Measurements from ENCODE around the gene TRMT6. TPM values are rescaled to one million over a fixed set of nuclear protein-coding genes. Genes with fewer than 3 reads are reported as not detected.

TRMT6 gene
- total and polyA plus RNA-seq, 9 of the 15 experiments (the other 6 are each of a cell fraction or from before 2014, with no cell fraction given) = 10.6 to 21.3 (median 15.6) TPM

GRCh38 chr20:5933802-5934436 is 16.4 kb downstream of the TRMT6 start:
- intact Hi-C loops (cut with micrococcal nuclease) (loop anchor here (1.0 kb wide), 1 partner anchor 405 kb away; no protein-coding TSS in a partner anchor), in situ Hi-C loops (cut with MboI) (loop anchor here (5.0 kb wide), 1 partner anchor 407 kb away; no protein-coding TSS in a partner anchor)
- Histone ChIP-seq H3K4me1 (replicated peaks in 1 of 2; ENCODE audit: control insufficient read depth in 2 of 2, insufficient read depth in 2 of 2, low read length in 2 of 2) (no peaks in the 10 kb centered on the region), H3K27me3 (ENCODE audit: control insufficient read depth in 2 of 2, insufficient read depth in 2 of 2, low read length in 2 of 2) (no peaks in the 10 kb centered on the region), H3K27ac (ENCODE audit: extremely low read depth, low read depth, low read length) (no peak overlapping the region), H3K9me3 (replicated peaks; ENCODE audit: control insufficient read depth, insufficient read depth, low read depth, low read length) (no peaks in the 10 kb centered on the region), H3K9me1 (ENCODE audit: control insufficient read depth, insufficient read depth, low read length) (no peaks in the 10 kb centered on the region), H2AFZ (ENCODE audit: low read depth, low read length) (no peak overlapping the region), H3K4me3 (no peak overlapping the region), H3K4me2 (ENCODE audit: insufficient read depth, low read length) (no peak overlapping the region; the same call in 1 of the 2 replicates), H3K79me2 (ENCODE audit: control insufficient read depth, insufficient read depth, low read length) (no peaks in the 10 kb centered on the region), H3K36me3 (ENCODE audit: control insufficient read depth, insufficient read depth, low read length) (peaks cover 9% of the 10 kb centered on the region; the same call in 1 of the 3 replicates), H3K9ac (ENCODE audit: insufficient read depth in 1 of 2, low read depth in 2 of 2, low read length in 2 of 2) (no peak overlapping the region), H4K20me1 (replicated peaks; ENCODE audit: control insufficient read depth, insufficient read depth, low read length) (no peaks in the 10 kb centered on the region)
- ATAC-seq (peak; percentile 80), DNase-seq (ENCODE audit: extremely low read depth in 1 of 4, low spot score in 3 of 4) (peak in 2 of 4 experiments; percentile 12 to 21), FAIRE-seq (no peak)
- TF ChIP-seq TFAM (CRISPR knock-in tag; conservative IDR thresholded peaks at IDR 0.05) (no peak), STAG1 (CRISPR knock-in tag; IDR thresholded peaks at IDR 0.05; ENCODE audit: borderline replicate concordance) (peak; percentile 15; the same call in 1 of the 2 replicates), RAD21 (CRISPR knock-in tag; conservative IDR thresholded peaks at IDR 0.05 in 1 of 2, IDR thresholded peaks at IDR 0.05 in 1 of 2) (peak in 1 of 2 experiments; percentile 56; a peak in 3 of 4 replicates), FOXJ3 (CRISPR knock-in tag; IDR thresholded peaks at IDR 0.05) (no peak), SMC3 (conservative IDR thresholded peaks at IDR 0.05; ENCODE audit: insufficient read depth, low read depth, low read length) (peak; percentile 32; the same call in 1 of the 2 replicates), ADNP (tag; IDR thresholded peaks at IDR 0.05) (no peak)
- TF ChIP-seq, protein P1, sequence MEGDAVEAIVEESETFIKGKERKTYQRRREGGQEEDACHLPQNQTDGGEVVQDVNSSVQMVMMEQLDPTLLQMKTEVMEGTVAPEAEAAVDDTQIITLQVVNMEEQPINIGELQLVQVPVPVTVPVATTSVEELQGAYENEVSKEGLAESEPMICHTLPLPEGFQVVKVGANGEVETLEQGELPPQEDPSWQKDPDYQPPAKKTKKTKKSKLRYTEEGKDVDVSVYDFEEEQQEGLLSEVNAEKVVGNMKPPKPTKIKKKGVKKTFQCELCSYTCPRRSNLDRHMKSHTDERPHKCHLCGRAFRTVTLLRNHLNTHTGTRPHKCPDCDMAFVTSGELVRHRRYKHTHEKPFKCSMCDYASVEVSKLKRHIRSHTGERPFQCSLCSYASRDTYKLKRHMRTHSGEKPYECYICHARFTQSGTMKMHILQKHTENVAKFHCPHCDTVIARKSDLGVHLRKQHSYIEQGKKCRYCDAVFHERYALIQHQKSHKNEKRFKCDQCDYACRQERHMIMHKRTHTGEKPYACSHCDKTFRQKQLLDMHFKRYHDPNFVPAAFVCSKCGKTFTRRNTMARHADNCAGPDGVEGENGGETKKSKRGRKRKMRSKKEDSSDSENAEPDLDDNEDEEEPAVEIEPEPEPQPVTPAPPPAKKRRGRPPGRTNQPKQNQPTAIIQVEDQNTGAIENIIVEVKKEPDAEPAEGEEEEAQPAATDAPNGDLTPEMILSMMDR (IDR thresholded peaks at IDR 0.05 in 2 of 3, conservative IDR thresholded peaks at IDR 0.05 in 1 of 3; ENCODE audit: insufficient read depth in 2 of 3, low read depth in 1 of 3, low read length in 3 of 3) = peak; percentile 14 to 46 (median 34); a peak in 4 of 6 replicates
- TF ChIP-seq, protein P2, sequence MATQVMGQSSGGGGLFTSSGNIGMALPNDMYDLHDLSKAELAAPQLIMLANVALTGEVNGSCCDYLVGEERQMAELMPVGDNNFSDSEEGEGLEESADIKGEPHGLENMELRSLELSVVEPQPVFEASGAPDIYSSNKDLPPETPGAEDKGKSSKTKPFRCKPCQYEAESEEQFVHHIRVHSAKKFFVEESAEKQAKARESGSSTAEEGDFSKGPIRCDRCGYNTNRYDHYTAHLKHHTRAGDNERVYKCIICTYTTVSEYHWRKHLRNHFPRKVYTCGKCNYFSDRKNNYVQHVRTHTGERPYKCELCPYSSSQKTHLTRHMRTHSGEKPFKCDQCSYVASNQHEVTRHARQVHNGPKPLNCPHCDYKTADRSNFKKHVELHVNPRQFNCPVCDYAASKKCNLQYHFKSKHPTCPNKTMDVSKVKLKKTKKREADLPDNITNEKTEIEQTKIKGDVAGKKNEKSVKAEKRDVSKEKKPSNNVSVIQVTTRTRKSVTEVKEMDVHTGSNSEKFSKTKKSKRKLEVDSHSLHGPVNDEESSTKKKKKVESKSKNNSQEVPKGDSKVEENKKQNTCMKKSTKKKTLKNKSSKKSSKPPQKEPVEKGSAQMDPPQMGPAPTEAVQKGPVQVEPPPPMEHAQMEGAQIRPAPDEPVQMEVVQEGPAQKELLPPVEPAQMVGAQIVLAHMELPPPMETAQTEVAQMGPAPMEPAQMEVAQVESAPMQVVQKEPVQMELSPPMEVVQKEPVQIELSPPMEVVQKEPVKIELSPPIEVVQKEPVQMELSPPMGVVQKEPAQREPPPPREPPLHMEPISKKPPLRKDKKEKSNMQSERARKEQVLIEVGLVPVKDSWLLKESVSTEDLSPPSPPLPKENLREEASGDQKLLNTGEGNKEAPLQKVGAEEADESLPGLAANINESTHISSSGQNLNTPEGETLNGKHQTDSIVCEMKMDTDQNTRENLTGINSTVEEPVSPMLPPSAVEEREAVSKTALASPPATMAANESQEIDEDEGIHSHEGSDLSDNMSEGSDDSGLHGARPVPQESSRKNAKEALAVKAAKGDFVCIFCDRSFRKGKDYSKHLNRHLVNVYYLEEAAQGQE (IDR thresholded peaks at IDR 0.05; ENCODE audit: borderline replicate concordance) = peak; percentile 38; the same call in 1 of the 2 replicates
- TF ChIP-seq, protein P2 (CRISPR knock-in tag; IDR thresholded peaks at IDR 0.05; ENCODE audit: low read depth) = no peak
- WGBS (ENCODE audit: insufficient coverage, low coverage, missing lambda C conversion rate) = 6% methylated on average over 7 of the region's 7 CpGs
- no TSS peak for BruUV-seq (replicated peaks)
- ChIA-PET CTCF (ENCODE audit: low intra/inter-chr PET ratio) (interaction anchor here (0.6 to 1.8 kb wide), 2 partner anchors 403 to 405 kb away, joined by 4 to 5 read pairs; no protein-coding TSS in a partner anchor), POLR2A (interaction anchor here (0.9 to 1.0 kb wide), 2 partner anchors 9 to 19 kb away, joined by 3 to 4 read pairs; no protein-coding TSS in a partner anchor)
